Measurements from ENCODE around the gene LFNG. TPM values are rescaled to one million over a fixed set of nuclear protein-coding genes. Genes with fewer than 3 reads are reported as not detected.

The LFNG gene
- polyA plus RNA-seq, 2 donors, result 12.0 to 13.7 TPM

- no peaks in the 10 kb centered on the region for H3K36me3 ChIP-seq (ENCODE audit: control insufficient read depth in 2 of 2, insufficient read depth in 2 of 2, low read length in 1 of 2)
- peaks cover 0 to 5% of the 10 kb centered on the region in 2 donors for H3K4me1 ChIP-seq (ENCODE audit: control insufficient read depth in 2 of 2, insufficient read depth in 2 of 2, low read length in 1 of 2)
- H3K9me3 ChIP-seq (ENCODE audit: control insufficient read depth in 2 of 2, insufficient read depth in 1 of 2, low read depth in 1 of 2, low read length in 1 of 2), result peaks cover 0 to 2% of the 10 kb centered on the region in 2 donors
- 88 to 91% methylated on average over 12 of the region's 12 CpGs for WGBS, 2 donors
- no peak overlapping the region for H3K27ac ChIP-seq (ENCODE audit: low read depth in 2 of 2, low read length in 1 of 2)
- H3K4me3 ChIP-seq (ENCODE audit: low read depth in 1 of 2, low read length in 2 of 2), result no peak overlapping the region
- H3K27me3 ChIP-seq (ENCODE audit: control insufficient read depth in 1 of 2, insufficient read depth in 2 of 2, low read length in 2 of 2), result no peaks in the 10 kb centered on the region
These were observed 18.9 kb upstream of the LFNG start for GRCh38 chr7:2500701-2501100.

DNA sequence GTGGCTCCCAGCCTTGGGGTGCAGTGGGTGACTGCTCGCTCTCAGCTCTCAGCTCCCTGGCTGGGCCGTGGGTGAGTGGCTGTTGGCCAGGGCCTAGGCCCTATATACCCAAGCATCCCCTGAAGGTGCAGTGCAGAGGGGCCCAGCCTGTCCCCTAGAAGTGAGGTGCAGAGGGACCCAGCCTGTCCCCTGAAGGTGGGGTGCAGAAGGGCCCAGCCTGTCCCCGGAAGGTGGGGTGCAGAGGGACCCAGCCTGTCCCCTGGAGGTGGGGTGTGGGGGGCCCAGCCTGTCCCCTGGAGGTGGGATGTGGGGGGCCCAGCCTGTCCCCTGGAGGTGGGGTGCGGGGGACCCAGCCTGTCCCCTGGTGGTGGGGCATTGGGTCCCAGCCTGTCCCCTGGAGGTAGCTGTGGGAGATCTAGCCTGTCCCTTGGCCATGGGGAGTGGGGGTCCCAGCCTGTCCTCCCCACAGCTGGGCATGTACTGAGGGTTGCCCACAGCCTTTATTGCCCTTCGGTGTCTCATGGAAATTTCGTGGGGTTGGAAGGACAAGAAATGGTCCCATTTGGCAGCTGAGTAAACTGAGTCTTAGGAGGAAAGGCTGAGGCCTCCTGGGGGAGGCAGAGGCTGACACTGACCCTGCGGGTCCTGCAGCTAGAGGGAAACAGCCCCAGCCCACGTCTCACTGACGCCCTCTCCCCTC, 17.5 kb upstream of the LFNG start:
- H3K4me1 ChIP-seq (ENCODE audit: control insufficient read depth in 2 of 2, insufficient read depth in 2 of 2, low read length in 1 of 2), result peaks cover 0 to 5% of the 10 kb centered on the region in 2 donors
- H3K4me3 ChIP-seq (ENCODE audit: low read depth in 1 of 2, low read length in 2 of 2), result no peak overlapping the region
- 89 to 90% methylated on average over 9 of the region's 9 CpGs for WGBS, 2 donors
- no peaks in the 10 kb centered on the region for H3K27me3 ChIP-seq (ENCODE audit: control insufficient read depth in 1 of 2, insufficient read depth in 2 of 2, low read length in 2 of 2)
- no peaks in the 10 kb centered on the region for H3K9me3 ChIP-seq (ENCODE audit: control insufficient read depth in 2 of 2, insufficient read depth in 1 of 2, low read depth in 1 of 2, low read length in 1 of 2)
- no peaks in the 10 kb centered on the region for H3K36me3 ChIP-seq (ENCODE audit: control insufficient read depth in 2 of 2, insufficient read depth in 2 of 2, low read length in 1 of 2)
- H3K27ac ChIP-seq (ENCODE audit: low read depth in 2 of 2, low read length in 1 of 2), result no peak overlapping the region

DNA sequence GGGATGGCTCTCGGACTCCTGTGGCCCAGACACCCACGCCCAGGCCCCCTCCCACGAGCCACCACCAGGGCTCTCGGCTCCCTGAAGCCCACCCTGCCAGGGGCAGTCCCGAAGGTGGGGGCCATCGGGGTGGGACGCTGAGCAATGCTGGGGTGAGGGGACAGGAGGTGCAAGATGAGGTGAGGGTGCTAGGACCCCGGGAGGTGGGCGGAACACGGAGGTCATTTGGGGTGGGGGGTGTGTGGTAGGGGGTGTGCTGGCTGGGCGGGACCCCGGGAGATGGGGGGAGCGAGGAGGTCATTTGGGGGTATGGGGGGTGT, 17.0 kb upstream of the LFNG start:
- WGBS, 2 donors, result 75 to 76% methylated on average over 13 of the region's 13 CpGs
- H3K27ac ChIP-seq (ENCODE audit: low read depth in 2 of 2, low read length in 1 of 2), result no peak overlapping the region
- no peaks in the 10 kb centered on the region for H3K27me3 ChIP-seq (ENCODE audit: control insufficient read depth in 1 of 2, insufficient read depth in 2 of 2, low read length in 2 of 2)
- peaks cover 0 to 5% of the 10 kb centered on the region in 2 donors for H3K4me1 ChIP-seq (ENCODE audit: control insufficient read depth in 2 of 2, insufficient read depth in 2 of 2, low read length in 1 of 2)
- no peaks in the 10 kb centered on the region for H3K36me3 ChIP-seq (ENCODE audit: control insufficient read depth in 2 of 2, insufficient read depth in 2 of 2, low read length in 1 of 2)
- no peak overlapping the region for H3K4me3 ChIP-seq (ENCODE audit: low read depth in 1 of 2, low read length in 2 of 2)
- no peaks in the 10 kb centered on the region for H3K9me3 ChIP-seq (ENCODE audit: control insufficient read depth in 2 of 2, insufficient read depth in 1 of 2, low read depth in 1 of 2, low read length in 1 of 2)

GRCh38 chr7:2503056-2503941, 16.3 kb upstream of the LFNG start:
- Histone ChIP-seq H3K27me3 (ENCODE audit: control insufficient read depth in 1 of 2, insufficient read depth in 2 of 2, low read length in 2 of 2) (no peaks in the 10 kb centered on the region), H3K9me3 (ENCODE audit: control insufficient read depth in 2 of 2, insufficient read depth in 1 of 2, low read depth in 1 of 2, low read length in 1 of 2) (no peaks in the 10 kb centered on the region), H3K27ac (ENCODE audit: low read depth in 2 of 2, low read length in 1 of 2) (no peak overlapping the region), H3K4me3 (ENCODE audit: low read depth in 1 of 2, low read length in 2 of 2) (no peak overlapping the region), H3K36me3 (ENCODE audit: control insufficient read depth in 2 of 2, insufficient read depth in 2 of 2, low read length in 1 of 2) (no peaks in the 10 kb centered on the region), H3K4me1 (ENCODE audit: control insufficient read depth in 2 of 2, insufficient read depth in 2 of 2, low read length in 1 of 2) (peaks cover 0 to 7% of the 10 kb centered on the region in 2 donors)
- 59 to 70% methylated on average over 18 to 25 of the region's 25 CpGs for WGBS, 2 donors

GRCh38 chr7:2504128-2504888, 15.3 kb upstream of the LFNG start:
- 73 to 76% methylated on average over 21 of the region's 21 CpGs for WGBS, 2 donors
- Histone ChIP-seq H3K27ac (ENCODE audit: low read depth in 2 of 2, low read length in 1 of 2) (no peak overlapping the region), H3K27me3 (ENCODE audit: control insufficient read depth in 1 of 2, insufficient read depth in 2 of 2, low read length in 2 of 2) (no peaks in the 10 kb centered on the region), H3K36me3 (ENCODE audit: control insufficient read depth in 2 of 2, insufficient read depth in 2 of 2, low read length in 1 of 2) (no peaks in the 10 kb centered on the region), H3K9me3 (ENCODE audit: control insufficient read depth in 2 of 2, insufficient read depth in 1 of 2, low read depth in 1 of 2, low read length in 1 of 2) (no peaks in the 10 kb centered on the region), H3K4me3 (ENCODE audit: low read depth in 1 of 2, low read length in 2 of 2) (no peak overlapping the region), H3K4me1 (ENCODE audit: control insufficient read depth in 2 of 2, insufficient read depth in 2 of 2, low read length in 1 of 2) (peaks cover 4 to 13% of the 10 kb centered on the region in 2 donors)

GRCh38 chr7:2504889-2505375, 14.6 kb upstream of the LFNG start:
- 71 to 83% methylated on average over 18 to 19 of the region's 19 CpGs for WGBS, 2 donors
- Histone ChIP-seq H3K9me3 (ENCODE audit: control insufficient read depth in 2 of 2, insufficient read depth in 1 of 2, low read depth in 1 of 2, low read length in 1 of 2) (no peaks in the 10 kb centered on the region), H3K27ac (ENCODE audit: low read depth in 2 of 2, low read length in 1 of 2) (no peak overlapping the region), H3K4me3 (ENCODE audit: low read depth in 1 of 2, low read length in 2 of 2) (no peak overlapping the region), H3K27me3 (ENCODE audit: control insufficient read depth in 1 of 2, insufficient read depth in 2 of 2, low read length in 2 of 2) (no peaks in the 10 kb centered on the region), H3K4me1 (ENCODE audit: control insufficient read depth in 2 of 2, insufficient read depth in 2 of 2, low read length in 1 of 2) (peaks cover 4 to 13% of the 10 kb centered on the region in 2 donors), H3K36me3 (ENCODE audit: control insufficient read depth in 2 of 2, insufficient read depth in 2 of 2, low read length in 1 of 2) (no peaks in the 10 kb centered on the region)

- H3K4me3 ChIP-seq (ENCODE audit: low read depth in 1 of 2, low read length in 2 of 2), result no peak overlapping the region
- no peaks in the 10 kb centered on the region for H3K9me3 ChIP-seq (ENCODE audit: control insufficient read depth in 2 of 2, insufficient read depth in 1 of 2, low read depth in 1 of 2, low read length in 1 of 2)
- no peaks in the 10 kb centered on the region for H3K27me3 ChIP-seq (ENCODE audit: control insufficient read depth in 1 of 2, insufficient read depth in 2 of 2, low read length in 2 of 2)
- H3K36me3 ChIP-seq (ENCODE audit: control insufficient read depth in 2 of 2, insufficient read depth in 2 of 2, low read length in 1 of 2), result no peaks in the 10 kb centered on the region
- no peak overlapping the region for H3K27ac ChIP-seq (ENCODE audit: low read depth in 2 of 2, low read length in 1 of 2)
- 59 to 75% methylated on average over 14 of the region's 14 CpGs for WGBS, 2 donors
- peaks cover 7 to 13% of the 10 kb centered on the region in 2 donors for H3K4me1 ChIP-seq (ENCODE audit: control insufficient read depth in 2 of 2, insufficient read depth in 2 of 2, low read length in 1 of 2)
These were observed 14.2 kb upstream of the LFNG start for GRCh38 chr7:2505401-2505800.

GRCh38 chr7:2507208-2507916, 12.2 kb upstream of the LFNG start:
- H3K4me3 ChIP-seq (ENCODE audit: low read depth in 1 of 2, low read length in 2 of 2), result no peak overlapping the region
- WGBS, 2 donors, result 89 to 90% methylated on average over 26 of the region's 26 CpGs
- H3K27ac ChIP-seq (ENCODE audit: low read depth in 2 of 2, low read length in 1 of 2), result no peak overlapping the region

GRCh38 chr7:2507917-2508306, 11.7 kb upstream of the LFNG start:
- Histone ChIP-seq H3K27ac (ENCODE audit: low read depth in 2 of 2, low read length in 1 of 2) (no peak overlapping the region), H3K36me3 (ENCODE audit: control insufficient read depth in 2 of 2, insufficient read depth in 2 of 2, low read length in 1 of 2) (no peaks in the 10 kb centered on the region), H3K4me1 (ENCODE audit: control insufficient read depth in 2 of 2, insufficient read depth in 2 of 2, low read length in 1 of 2) (peaks cover 7 to 21% of the 10 kb centered on the region in 2 donors), H3K4me3 (ENCODE audit: low read depth in 1 of 2, low read length in 2 of 2) (no peak overlapping the region), H3K27me3 (ENCODE audit: control insufficient read depth in 1 of 2, insufficient read depth in 2 of 2, low read length in 2 of 2) (no peaks in the 10 kb centered on the region), H3K9me3 (ENCODE audit: control insufficient read depth in 2 of 2, insufficient read depth in 1 of 2, low read depth in 1 of 2, low read length in 1 of 2) (no peaks in the 10 kb centered on the region)
- WGBS, 2 donors, result 83 to 88% methylated on average over 6 of the region's 6 CpGs

More at GRCh38 chr7:2507208-2507916, 12.2 kb upstream of the LFNG start:
- H3K27me3 ChIP-seq (ENCODE audit: control insufficient read depth in 1 of 2, insufficient read depth in 2 of 2, low read length in 2 of 2), result no peaks in the 10 kb centered on the region
- no peaks in the 10 kb centered on the region for H3K36me3 ChIP-seq (ENCODE audit: control insufficient read depth in 2 of 2, insufficient read depth in 2 of 2, low read length in 1 of 2)
- no peaks in the 10 kb centered on the region for H3K9me3 ChIP-seq (ENCODE audit: control insufficient read depth in 2 of 2, insufficient read depth in 1 of 2, low read depth in 1 of 2, low read length in 1 of 2)
- peaks cover 7 to 16% of the 10 kb centered on the region in 2 donors for H3K4me1 ChIP-seq (ENCODE audit: control insufficient read depth in 2 of 2, insufficient read depth in 2 of 2, low read length in 1 of 2)
